ENCODE results near the gene SPATA31A3. TPM values are rescaled to one million over a fixed set of nuclear protein-coding genes. Genes with fewer than 3 reads are reported as not detected.

The SPATA31A3 gene
- total and polyA plus RNA-seq, 2 donors (not counting 1 experiment from before 2014, with no cell fraction given), result not detected

Other genes with a start within 250 kb of the SPATA31A3 start
- 6.4 and 6.9 TPM in 2 replicates for gene ZNF658, start 91.8 kb downstream of the SPATA31A3 start, total RNA-seq
- 1.3 and 1.8 TPM in 2 replicates for gene ZNF658, start 91.8 kb downstream of the SPATA31A3 start, polyA plus RNA-seq

Data from fibroblast of lung (primary cell).